NCI-H510A (cell line): ENCODE results near the gene FOS.

Source experiments
- DNase-seq: peaks from one replicate; lab custom pipeline; 2025; lab: John Stamatoyannopoulos, UW

FOS gene

GRCh38 chr14:75250800-75251199 is 27.8 kb upstream of the FOS start:
- no peak for DNase-seq

GRCh38 chr14:75252254-75252837 is 26.3 kb upstream of the FOS start:
- no peak for DNase-seq

- DNase-seq: no peak
Measured at GRCh38 chr14:75254381-75254822, 24.2 kb upstream of the FOS start.

- no peak for DNase-seq
Measured at GRCh38 chr14:75254901-75255584, 23.6 kb upstream of the FOS start.

GRCh38 chr14:75258079-75258802 is 20.4 kb upstream of the FOS start:
- no peak for DNase-seq

- DNase-seq: peak; percentile 97
Measured at GRCh38 chr14:75258803-75259509, 19.7 kb upstream of the FOS start.

- no peak for DNase-seq
Measured at GRCh38 chr14:75259510-75259855, 19.1 kb upstream of the FOS start.

GRCh38 chr14:75260025-75260763 is 18.4 kb upstream of the FOS start:
- no peak for DNase-seq

GRCh38 chr14:75261820-75262219 is 16.8 kb upstream of the FOS start:
- DNase-seq: no peak

- DNase-seq: no peak
Measured at GRCh38 chr14:75262641-75263040, 16.0 kb upstream of the FOS start.

GRCh38 chr14:75264036-75264435 is 14.6 kb upstream of the FOS start:
- DNase-seq: no peak

GRCh38 chr14:75267141-75267721 is 11.4 kb upstream of the FOS start:
- no peak for DNase-seq

GRCh38 chr14:75268633-75269550 is 9.7 kb upstream of the FOS start:
- DNase-seq: no peak

- DNase-seq: no peak
Measured at GRCh38 chr14:75271514-75271913, 7.1 kb upstream of the FOS start.

GRCh38 chr14:75273272-75274049 is 5.2 kb upstream of the FOS start:
- DNase-seq: no peak

- DNase-seq: no peak
Measured at GRCh38 chr14:75274050-75274898, 4.4 kb upstream of the FOS start.

- no peak for DNase-seq
Measured at GRCh38 chr14:75274899-75275569, 3.6 kb upstream of the FOS start.

- DNase-seq: no peak
Measured at GRCh38 chr14:75275598-75275997, 3.0 kb upstream of the FOS start.
